SK-N-MC (cell line): ENCODE data around the gene SMG1.

ENCODE experiments used
- EZH2 ChIP-seq: fragments of 200-600 bp; sonication (generic); IDR thresholded peaks from one replicate; pipeline ENCODE4 v1.6.1; 2017; ENCODE audit warnings: antibody characterized with exemption
- POLR2AphosphoS5 ChIP-seq: IDR thresholded peaks from 2 replicates; pipeline ENCODE4 v1.6.1; 2012; ENCODE audit warnings: mild to moderate bottlenecking, low read depth, low read length, borderline replicate concordance

GRCh38 chr16:18932243-18932987 lies 6.2 kb upstream of the SMG1 start:
- TF ChIP-seq POLR2AphosphoS5 (no peak), EZH2 (no peak)
